Bone marrow (tissue), 2 donors: Measurements from ENCODE around the gene MOB3C.

Experiments used
- DNase-seq, 2 donors: peaks; one replicate each; lab custom pipeline; 2025; lab: John Stamatoyannopoulos, UW

Gene MOB3C

DNA sequence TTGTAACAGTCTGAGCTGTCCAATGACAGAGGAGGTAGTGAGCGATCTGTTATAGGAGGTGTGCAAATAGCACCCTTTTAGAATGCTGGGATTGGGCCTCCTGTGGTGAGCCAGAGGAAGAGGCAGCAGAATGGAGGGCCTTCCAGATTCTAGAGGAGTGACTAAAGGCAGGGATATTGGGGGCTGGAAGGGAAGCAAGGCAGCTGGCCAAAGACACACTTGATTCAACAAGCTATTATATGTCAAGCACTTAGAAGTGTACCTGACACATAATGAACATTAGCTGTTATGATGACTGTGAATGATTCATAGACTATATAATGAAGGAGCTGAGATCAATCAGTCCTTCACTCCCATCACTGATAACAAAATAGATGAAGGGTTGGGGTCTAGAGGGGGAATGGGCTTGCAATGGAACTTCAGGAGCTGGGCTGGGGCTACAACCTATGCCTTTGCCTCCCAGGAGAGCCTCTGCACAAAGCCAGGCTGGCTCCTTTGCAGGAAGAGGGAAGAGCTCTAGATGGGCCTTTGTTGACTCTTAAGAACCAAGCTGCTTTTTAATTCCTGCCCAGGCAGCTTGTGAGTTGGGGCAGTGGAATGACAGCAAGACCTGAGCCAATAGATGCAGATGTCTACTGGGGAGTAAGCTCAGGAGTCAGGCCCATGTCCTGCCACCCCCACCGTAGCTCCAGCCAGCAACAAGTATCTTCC lies 10.2 kb downstream of the MOB3C start:
- no peak for DNase-seq

DNA sequence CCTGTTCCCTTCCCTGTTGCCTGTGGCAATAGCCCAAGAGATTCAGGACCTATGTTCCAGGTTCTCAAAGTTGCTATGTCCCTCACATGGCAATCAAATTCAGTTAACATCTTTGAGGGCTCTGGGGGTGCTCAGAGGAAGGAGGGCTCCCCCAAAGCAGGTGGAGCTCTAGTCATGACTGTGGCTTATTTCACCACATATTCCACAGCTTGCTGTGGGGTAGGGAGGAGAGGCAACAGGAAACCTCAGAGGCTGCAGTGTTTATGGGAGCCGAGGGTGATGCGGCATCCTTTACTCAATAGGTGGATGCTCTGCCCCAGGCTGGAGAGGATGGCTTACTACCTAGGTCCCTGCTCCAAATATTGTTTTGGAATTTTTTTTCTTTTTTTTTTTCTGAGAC lies 11.4 kb downstream of the MOB3C start:
- peak in 1 of 2 donors; percentile 28 for DNase-seq

DNA sequence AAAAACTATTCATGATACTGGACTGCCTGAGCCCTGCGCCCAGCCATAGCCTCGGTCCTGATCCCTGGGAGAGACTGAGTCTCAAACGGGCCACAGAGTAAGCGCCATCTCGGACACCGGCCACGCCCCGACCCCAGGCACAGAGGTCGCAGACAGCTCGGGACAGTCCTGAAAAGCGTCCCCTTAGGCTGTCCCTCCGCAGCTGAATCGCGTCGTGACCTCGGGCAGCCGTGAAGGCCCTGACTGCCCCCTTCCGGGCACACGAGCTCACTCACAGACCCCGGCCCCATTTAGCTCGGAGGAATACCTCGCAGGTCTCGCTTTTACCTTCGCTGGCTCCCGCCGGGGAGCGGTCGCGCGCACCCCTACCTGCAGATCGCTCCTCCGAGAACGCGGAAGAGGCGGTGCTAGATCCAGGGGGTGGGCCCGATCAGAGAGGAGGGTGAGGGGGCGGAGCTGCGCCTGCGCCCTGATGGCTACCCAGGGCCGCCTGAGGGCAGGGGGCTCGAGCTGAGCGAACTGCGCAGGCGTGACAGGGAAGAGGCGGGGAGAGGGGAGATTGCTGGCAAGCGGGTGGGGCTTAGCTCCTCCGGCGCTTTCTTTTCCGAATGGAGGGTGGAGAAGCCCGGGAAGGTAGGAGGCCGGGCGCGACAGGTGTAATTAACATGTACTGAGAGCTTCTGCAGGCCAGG lies 12.6 kb downstream of the MOB3C start, which contains the start of gene MKNK1:
Gene MKNK1, minus strand, starts transcription at position 411 of the 692 bp plus-strand sequence. CDS start 20,941 bp downstream, outside the sequence.
- peak; percentile 88 to 95 for DNase-seq

DNA sequence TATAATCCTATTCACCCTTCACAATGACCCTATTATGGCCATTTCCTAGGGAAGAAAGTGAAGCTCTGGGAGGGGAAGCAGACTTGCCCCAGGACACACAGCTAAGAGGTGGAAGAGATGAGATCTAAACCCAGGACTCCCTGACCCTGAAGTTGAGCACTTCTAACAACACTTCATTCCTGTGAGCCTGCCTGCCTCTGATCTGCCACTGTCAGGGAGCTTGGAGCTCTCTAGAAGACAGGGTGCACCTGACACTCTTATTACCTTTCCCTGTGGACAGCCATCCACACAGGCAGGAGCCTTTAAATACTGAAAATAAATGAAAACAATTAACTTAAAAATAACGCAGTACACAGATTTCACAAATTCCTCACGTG lies 13.1 kb downstream of the MOB3C start:
- DNase-seq, result no peak

DNA sequence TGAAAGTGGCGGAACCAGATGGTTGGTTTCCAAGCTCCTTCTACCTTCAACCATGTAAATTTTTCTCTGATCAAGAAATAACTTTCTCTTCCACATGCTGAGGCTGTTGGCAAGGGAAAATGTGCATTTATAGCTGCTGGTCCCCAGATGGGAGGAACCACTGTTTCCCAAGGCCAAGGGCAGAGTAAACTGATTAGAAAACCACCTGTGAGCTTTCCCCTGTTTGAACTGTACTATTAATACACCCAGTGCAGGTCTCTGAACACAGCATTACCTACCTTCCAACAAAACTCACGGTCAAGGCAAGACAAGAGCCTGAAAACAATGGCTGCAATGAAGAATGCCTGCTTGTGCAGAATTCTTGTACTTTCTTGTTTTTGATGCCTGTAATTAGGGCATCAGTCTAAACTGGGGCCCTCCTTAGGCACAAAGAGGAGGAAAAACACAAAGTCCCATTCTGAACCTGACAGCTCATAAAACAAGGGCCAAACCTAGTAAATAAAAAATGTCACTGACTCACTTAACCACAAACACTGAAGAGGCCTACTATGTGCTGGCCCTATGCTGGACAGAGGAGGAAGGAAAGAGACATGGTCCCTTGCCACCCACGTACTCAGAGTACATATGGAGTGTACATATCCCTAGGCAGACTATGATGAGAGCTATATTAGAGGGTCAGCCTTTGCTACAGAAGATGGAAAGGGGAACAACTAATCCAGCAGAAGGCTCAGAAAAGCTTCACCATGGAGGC lies 15.2 kb downstream of the MOB3C start:
- DNase-seq, result no peak

DNA sequence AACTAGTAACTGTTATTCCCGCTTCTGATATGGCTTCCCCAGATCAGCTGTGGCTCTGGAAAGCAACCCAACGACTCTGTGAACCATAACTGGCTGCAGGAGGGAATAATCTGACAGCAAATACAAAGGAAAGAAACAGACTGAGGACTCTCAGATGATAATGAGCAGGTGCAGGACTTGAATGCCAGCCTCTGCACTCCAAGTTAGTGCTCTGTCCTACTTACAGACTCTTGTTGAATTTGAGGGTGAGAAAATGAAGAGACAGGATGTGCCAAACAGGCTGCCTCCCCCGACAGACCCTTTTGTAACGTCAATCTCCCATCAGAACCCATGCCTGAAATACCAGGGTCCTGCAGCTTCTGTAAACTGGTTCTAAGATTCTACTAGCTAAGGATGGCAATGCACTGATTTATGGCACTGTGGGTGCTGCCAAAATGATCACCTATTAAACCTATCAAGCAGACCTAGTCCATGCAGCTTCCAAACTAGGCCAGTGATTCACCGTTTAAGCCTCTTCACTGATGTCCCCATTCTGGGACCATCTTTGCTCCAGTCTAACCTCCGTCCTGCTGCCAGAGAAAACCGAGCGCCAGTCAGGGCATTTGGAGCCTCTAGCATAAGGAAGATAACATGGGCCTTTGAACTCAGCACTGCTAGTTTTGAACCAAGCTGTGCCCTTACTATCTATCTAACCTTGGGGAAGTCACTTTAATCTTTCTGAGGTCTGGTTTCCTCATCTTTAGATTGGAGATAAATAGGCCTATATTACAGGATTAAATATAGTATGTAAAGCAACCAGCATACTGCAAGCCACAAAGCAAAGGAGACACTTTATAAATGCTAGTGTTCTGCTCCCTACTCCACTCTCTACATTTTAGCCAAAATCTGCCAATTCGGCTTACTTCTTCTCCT lies 17.3 kb downstream of the MOB3C start:
- no peak for DNase-seq

DNA sequence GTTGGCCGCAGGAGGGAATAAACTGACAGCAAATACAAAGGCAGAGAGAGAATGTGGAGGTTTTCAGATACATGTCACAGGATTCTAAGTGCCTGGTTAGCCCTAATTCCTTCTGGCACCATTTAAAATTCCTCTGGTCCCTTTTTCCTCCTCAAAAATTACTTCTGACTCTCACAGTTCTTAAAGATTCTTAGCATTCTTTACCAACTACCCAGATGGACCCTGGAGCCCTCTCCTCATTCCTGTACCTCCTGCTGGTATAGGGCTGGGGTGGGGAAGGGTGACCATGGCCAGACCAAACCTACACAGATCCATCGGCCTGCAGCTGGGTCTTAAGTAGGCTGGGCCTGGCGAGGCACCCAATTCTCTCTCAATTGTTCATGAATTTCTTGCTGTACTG lies 19.8 kb downstream of the MOB3C start:
- no peak for DNase-seq

DNA sequence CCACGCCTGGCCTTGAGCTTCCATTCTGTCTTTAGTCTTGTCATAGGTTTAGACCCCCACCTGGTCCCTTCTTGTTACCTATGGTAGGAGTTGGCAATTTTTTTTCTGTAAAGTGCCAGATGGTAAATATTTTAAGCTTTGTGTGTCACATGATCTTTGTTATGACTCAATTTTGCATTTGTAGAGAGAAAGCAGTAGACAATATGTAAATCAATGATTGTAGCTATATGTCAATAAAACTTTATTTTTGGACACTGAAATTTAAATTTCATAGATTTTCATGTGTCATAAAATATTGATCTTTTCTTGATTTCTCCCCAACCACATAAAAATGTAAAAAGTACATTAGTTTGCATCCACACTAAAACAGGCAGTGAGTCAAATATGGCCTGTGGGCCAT lies 20.6 kb downstream of the MOB3C start:
- DNase-seq, result no peak

DNA sequence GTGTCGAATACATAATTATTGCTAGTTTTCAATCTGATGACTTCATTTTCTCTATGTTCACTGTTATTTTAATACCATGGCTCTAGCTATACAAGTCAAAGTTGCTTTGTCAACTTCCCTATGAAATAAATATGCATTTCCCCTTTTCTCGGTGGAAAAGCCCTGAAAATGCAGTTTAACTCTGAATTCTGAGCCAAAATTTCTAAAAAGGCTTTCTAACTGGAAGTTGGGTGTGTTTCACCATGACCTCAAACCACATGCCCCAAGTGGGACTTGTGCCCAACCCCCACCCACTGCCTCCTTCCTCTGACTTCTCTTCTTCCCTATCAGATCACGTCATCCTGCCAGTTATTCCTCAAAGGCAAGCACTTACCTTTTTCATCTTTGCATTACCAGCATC lies 21.5 kb downstream of the MOB3C start:
- peak; percentile 21 to 49 for DNase-seq

DNA sequence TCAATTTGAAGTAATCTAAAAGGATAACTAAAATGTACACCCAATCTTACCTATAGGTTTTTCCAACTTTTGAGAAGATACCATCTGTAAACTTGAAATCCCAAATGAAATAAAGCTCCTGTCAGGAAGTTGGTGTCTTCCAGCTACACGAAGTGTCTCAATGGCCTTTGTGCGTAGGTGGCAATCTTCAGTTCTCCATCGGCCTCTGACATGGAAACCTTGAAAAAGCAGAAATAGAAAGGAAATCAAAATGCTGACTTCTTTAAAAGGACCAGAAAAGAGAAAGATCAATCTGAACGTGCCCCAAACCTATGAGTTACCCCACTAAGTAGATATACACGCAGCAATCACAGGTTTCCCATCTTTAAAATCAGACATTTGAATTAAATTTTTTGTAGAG lies 22.5 kb downstream of the MOB3C start:
- DNase-seq, result no peak

DNA sequence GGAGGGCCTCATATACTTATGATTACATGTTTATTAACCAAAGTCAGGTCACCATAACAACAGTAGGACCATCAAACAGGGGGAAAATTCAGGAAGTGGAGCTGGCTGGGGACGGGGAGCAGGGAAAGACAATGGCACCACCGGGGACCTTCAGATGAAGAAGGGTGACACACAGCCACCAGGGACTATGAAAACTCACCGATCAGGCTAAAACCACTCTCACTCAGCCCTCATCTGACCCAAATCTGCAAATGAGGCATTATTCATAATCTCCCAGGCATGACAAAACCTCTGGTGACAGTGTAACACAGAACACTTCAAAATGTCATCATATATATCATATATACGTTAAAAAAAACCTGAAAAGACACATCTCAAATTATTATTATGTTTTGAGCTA lies 23.8 kb downstream of the MOB3C start:
- no peak for DNase-seq

DNA sequence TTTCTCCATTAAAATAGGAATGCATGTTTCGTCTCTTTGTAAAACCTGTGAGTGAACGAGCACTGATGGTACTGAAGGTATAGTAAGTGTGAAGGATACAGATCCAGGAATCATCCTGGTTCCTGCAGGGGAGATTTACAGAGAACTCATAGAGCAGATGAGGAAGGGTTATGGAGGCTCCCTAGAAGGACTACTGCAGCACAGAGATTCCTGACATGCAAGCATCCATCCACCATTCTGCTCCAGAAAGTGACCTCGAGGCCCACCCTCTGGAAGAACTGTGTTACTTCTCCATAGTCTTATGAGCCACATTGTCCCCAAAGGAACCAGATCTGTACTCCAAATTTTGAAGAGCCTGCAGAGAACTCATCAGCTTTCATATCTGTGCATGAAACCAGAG lies 27.1 kb downstream of the MOB3C start:
- DNase-seq, result no peak

DNA sequence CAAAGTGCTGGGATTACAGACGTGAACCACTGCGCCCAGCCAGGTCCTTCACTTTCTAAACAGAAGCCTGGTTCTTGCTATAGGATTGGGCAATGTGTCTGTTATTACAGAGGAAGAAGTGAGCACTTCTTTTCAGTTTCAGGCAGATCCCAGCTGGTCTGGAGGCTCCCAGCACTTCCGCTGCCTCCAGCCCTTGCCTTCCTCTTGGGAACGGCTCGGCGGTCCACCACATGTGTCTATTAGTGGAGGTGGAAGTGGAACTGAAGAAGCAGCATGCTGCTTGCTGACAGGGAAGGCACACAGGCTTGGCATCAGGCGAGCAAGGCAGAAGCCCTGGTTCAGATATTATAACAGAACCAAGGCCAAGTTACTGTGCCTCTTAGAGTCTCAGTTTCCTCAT lies 29.5 kb downstream of the MOB3C start:
- DNase-seq, result no peak

DNA sequence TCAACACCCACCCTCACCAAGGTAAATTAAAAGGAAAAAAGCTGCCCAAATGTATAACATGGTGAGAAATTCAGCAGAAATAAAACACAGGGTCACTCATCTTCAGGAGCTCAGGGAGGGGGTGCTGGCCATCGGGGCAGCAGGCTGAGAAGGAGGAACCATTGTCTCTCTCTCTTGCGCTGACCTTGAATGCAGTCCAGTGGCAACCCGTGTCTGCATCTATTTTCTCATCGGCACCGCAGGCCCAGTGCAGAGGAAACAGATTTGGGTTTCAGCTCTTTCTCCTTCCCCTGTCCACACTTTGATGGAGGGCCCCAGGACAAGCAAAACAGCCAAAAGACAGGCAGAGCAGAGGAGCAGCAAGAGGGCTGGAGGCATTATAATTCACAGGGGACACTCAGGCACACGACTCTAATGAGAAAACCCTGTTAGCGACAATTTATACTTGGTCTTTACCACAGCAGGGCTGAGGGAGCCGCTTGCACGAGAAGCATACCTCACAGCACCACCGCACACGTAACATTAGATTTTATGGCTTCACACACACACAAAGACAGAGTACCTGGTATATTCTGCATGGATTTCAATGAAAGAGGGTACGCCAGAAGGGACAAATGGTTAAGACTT lies 31.2 kb downstream of the MOB3C start:
- DNase-seq, result no peak

DNA sequence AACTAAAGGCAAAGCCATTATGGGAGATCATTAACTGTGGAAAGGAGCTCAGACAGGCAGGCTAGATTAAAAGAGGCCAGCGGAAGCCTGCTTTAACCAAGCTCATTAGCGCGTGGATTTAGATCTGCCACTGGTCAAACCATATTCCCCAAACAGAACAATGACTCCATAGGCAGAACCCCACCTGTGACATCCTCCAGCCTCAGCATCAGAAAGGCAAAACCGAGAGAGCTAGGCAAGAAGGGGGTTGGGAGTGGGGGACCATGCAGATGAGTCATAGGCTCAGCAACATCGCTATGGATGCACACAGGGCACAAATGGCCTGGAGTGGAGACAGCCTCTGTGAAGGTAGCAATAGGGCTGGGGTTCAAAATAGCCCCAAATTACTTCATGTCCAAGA lies 33.1 kb downstream of the MOB3C start:
- no peak for DNase-seq

DNA sequence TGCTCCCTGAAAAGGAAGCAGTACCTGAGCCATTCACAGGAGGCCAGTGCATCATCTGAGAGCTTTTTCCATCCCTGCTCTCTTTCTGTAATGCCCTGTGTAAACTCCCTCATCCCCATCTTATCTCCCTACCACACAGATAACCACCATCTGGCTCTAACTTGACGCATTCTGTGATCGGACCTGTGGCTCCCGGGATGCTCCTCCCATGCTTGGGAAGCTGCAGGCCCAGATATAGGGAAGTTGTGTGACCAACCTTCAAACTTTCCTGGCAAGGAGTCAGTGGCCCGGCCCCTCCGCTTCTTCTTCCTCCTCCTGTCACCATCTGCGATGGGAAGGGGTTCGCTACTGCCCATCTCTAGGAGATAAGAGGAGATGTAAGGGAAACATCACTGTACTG lies 33.6 kb downstream of the MOB3C start:
- DNase-seq, result no peak

DNA sequence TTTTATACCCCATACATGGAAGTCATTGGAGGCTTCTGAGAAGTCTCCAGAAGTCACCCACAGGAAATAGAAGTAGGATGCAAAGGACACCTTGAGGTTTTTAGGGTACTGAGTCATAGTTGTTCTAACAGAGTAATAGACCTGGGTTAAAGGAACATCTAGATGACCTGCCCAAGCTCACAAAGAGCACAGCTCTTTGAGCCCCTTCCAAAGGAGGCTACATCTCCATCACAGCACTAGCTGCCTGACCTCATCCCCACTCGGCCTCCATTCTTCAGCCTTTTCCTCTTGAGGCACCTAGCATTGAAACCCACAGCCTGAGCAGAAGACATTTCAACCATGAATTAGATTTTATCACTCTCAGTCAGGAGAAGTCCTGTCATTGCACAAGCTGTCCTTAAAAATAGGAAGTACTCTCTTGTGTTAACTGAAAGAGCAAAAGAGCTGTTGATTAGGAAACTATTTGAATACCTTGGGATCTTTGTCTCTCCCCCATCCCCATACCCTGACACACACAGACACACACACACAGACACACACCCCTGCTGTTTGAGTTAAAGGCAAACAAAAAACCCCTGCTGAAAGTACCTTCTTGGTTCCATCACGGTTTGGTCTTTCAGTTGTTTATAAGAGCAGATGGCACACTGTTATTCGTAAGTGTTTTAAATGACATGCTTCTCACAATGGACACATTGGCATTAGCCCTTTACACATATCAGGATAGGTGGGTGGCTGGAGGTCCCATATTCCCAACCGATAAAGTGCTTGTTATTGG lies 34.7 kb downstream of the MOB3C start:
- DNase-seq, result peak; percentile 29 to 83

DNA sequence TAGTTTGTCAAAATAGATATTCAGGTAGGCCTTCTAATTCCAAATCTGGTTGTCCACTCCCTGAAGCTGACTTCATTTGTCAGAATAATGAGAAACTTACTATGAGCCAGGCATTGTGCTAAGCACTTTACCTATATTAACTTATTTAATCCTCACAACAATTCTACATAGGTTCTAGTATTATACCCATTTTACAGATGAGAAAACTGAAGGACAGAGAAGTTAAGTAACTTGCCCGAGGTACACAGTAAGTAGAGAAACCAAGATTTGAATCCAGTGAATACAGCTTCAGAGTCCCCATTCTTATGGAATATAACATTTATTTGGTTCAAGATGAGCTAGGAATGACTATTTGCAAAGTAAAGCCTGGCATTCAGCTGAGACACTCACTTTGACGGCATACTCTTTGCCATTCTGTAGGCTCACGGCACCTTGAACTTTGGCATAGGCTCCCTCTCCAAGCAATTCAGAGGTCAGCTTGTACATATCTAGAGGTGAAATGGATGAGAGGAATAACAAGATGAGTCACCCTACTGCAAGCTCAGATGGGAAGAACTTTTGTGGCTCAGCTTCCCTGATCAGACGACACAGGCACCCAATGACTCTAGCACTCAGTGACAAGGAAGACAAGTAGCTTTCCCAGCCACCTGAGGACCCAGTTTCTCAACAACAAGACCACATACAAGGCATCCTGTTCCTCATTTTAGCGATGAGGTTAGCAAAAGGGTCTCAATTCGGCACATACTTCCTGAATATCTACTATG lies 36.3 kb downstream of the MOB3C start:
- DNase-seq, result peak in 1 of 2 donors; percentile 85

DNA sequence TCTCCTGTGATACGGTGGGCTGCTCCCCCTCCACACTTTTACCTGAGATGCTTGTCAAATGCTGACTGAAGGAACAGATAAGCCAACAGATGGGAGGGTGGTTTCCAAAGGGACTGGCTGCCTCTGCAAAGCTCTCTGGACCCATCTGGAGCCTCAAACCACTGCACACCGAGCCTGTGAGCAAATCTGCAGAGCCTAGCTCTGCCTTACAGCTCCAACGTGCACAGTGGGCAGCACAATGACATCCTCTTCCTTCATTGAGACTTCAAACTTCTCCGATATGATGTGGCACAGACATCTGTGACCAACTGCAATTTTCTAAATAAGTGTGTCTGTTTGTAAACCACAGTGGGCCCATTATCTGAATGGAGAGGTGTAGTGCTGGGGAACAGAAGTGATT lies 38.9 kb downstream of the MOB3C start:
- DNase-seq, result no peak

DNA sequence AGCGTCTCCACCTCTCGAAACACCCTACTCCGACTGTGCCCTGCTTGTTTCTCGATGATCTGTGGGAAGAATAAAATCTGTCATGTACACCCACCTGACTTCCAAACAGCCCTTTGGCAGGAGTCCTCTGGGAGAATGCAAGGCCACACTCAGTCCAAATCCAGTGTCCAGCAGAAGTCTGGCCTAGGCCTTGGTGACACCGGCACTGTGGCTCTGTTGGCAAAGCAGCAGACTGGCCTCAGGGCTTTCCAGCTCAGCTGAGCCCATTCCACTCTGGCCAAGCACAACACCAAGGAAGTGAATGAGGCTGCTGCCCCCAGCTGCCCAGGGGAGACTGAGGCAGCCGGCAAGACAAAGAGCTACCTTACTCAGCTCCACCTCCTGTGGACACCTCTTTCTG lies 40.0 kb downstream of the MOB3C start:
- no peak for DNase-seq
